Tibial nerve (tissue), 4 donors: Measurements from ENCODE around the gene FBLIM1. TPM values are rescaled to one million over a fixed set of nuclear protein-coding genes. Genes with fewer than 3 reads are reported as not detected.
A peak's percentile ranks its signal among the peaks of the same experiment; 100 is the strongest.

Experiments
- DNase-seq, 2 donors: peaks; one replicate each; pipeline ENCODE4 v3.0.0-alpha.2; 2019; ENCODE audit warnings: low spot score in 2 of 2
- H3K27ac ChIP-seq, 4 donors: fragments of 200-600 bp; sonication (generic) in 3 of 4; one replicate each; pipeline ENCODE4 v1.5.1; 2017 to 2019; ENCODE audit warnings: mild to moderate bottlenecking in 1 of 4
- H3K27me3 ChIP-seq, 2 donors: fragments of 200-600 bp; sonication (generic) in 1 of 2; one replicate each; pipeline versions ENCODE4 v1.5.1 to v1.6.0; 2017 to 2019
- H3K36me3 ChIP-seq, 3 donors: fragments of 200-600 bp; sonication (generic); one replicate each; pipeline ENCODE4 v1.5.1; 2018 to 2019
- H3K4me1 ChIP-seq, 4 donors: fragments of 200-600 bp; sonication (generic) in 3 of 4; one replicate each; pipeline ENCODE4 v1.5.1; 2017 to 2019
- H3K4me3 ChIP-seq, 4 donors: fragments of 200-600 bp; sonication (generic) in 3 of 4; one replicate each; pipeline ENCODE4 v1.5.1; 2017 to 2019; ENCODE audit warnings: mild to moderate bottlenecking in 1 of 4, moderate library complexity in 1 of 4
- H3K9me3 ChIP-seq, 4 donors: fragments of 200-600 bp; sonication (generic) in 3 of 4; one replicate each; pipeline ENCODE4 v1.5.1; 2017 to 2019
- EP300 ChIP-seq, 2 donors: sonication (generic); formaldehyde crosslinking; IDR thresholded peaks; one replicate each; pipeline ENCODE4 v1.6.1; 2017; ENCODE audit warnings: antibody characterized with exemption in 2 of 2, mild to moderate bottlenecking in 1 of 2
- POLR2A ChIP-seq, 2 donors: fragments of 450-650 bp; IDR thresholded peaks; one replicate each; pipeline ENCODE4 v1.6.1; 2017; ENCODE audit warnings: antibody characterized with exemption in 2 of 2, mild to moderate bottlenecking in 2 of 2, moderate library complexity in 2 of 2
- WGBS, 2 donors: methylation state at CpG; one replicate each; pipeline ENCODE4 v1.1.5; 2018; 5-methylcytosine and 5-hydroxymethylcytosine counted together
- total RNA-seq, 4 donors: library from RNA; depleted of rRNA; stranded (reverse); fragments of >200 nt; gene quantifications; one replicate each; pipeline ENCODE4 v1.1.0, GENCODE V29; 2016
- TF ChIP-seq, protein P1 (sequence below), 5 experiments: fragments of 200-600 bp in 3 of 5; fragments of 450-650 bp in 2 of 5; sonication (generic) in 3 of 5; IDR thresholded peaks; one replicate each; pipeline ENCODE4 v1.5.1; 2016 to 2019; ENCODE audit warnings: antibody characterized with exemption in 5 of 5, mild to moderate bottlenecking in 3 of 5, moderate library complexity in 2 of 5

The FBLIM1 gene
- total RNA-seq, 4 donors from 2014 or later: 33.3 to 46.5 (median 44.1) TPM

DNA sequence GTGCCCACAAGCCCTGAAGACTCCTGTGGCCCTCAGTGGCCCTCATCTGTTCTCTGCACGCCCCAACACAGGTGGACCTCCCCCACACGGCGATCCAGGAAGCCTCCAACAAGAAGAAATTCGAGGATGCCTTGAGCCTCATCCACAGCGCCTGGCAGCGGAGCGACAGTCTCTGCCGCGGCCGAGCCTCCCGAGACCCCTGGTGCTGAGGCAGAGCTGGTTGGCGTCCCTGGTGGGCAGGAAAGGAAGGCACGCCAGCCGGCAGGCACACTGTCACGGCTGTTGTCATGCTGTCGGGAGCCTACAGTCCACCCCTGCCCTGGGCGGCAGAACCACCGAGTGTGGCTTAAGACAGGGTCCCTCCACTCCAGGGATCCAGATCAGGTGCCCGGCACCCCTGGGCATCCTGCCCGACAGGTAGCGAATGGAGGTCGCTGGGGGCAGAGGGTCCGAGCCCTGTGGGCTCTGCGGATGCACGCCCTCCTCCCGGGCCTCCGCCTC lies 24.8 kb upstream of the FBLIM1 start:
- Histone ChIP-seq H3K36me3 (peaks cover 0 to 83% (median 35%) of the 10 kb centered on the region in 3 donors), H3K27me3 (no peaks in the 10 kb centered on the region), H3K4me3 (no peak overlapping the region), H3K27ac (peak overlapping the region in 1 of 4 donors; percentile 5), H3K9me3 (no peaks in the 10 kb centered on the region), H3K4me1 (peaks cover 0 to 35% (median 13%) of the 10 kb centered on the region in 4 donors)
- WGBS, 2 donors: 91 to 92% methylated on average over 12 to 22 of the region's 27 CpGs
- TF ChIP-seq POLR2A (IDR thresholded peaks at IDR 0.05) (no peak), EP300 (IDR thresholded peaks at IDR 0.05) (no peak)
- TF ChIP-seq, protein P1, sequence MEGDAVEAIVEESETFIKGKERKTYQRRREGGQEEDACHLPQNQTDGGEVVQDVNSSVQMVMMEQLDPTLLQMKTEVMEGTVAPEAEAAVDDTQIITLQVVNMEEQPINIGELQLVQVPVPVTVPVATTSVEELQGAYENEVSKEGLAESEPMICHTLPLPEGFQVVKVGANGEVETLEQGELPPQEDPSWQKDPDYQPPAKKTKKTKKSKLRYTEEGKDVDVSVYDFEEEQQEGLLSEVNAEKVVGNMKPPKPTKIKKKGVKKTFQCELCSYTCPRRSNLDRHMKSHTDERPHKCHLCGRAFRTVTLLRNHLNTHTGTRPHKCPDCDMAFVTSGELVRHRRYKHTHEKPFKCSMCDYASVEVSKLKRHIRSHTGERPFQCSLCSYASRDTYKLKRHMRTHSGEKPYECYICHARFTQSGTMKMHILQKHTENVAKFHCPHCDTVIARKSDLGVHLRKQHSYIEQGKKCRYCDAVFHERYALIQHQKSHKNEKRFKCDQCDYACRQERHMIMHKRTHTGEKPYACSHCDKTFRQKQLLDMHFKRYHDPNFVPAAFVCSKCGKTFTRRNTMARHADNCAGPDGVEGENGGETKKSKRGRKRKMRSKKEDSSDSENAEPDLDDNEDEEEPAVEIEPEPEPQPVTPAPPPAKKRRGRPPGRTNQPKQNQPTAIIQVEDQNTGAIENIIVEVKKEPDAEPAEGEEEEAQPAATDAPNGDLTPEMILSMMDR (IDR thresholded peaks at IDR 0.05): no peak
- no peak for DNase-seq

DNA sequence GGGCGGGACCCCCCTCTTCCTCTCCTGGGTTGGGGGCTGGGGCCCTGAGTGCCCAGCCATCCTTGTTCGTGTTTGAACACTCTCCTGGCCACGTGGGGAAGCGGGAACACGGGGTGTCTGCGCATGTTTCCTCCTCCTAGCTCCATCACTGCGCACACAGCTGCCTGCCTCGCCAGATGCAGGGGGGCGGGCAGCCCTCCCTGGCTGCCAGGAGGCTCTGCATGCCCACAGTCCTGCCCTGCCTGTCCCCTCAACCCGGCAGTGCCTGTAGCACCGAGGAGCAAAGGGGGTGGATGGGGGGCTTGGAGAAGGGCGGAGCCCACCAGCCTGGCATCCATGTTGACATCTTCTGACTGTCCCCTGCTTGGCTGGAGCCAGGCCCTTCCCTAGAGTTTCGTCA lies 24.3 kb upstream of the FBLIM1 start:
- Histone ChIP-seq H3K27ac (peak overlapping the region in 1 of 4 donors; percentile 82), H3K4me1 (peaks cover 0 to 35% (median 13%) of the 10 kb centered on the region in 4 donors), H3K9me3 (no peaks in the 10 kb centered on the region), H3K36me3 (peaks cover 0 to 83% (median 30%) of the 10 kb centered on the region in 3 donors), H3K27me3 (no peaks in the 10 kb centered on the region), H3K4me3 (no peak overlapping the region)
- 81 to 82% methylated on average over 12 to 13 of the region's 13 CpGs for WGBS, 2 donors
- DNase-seq: no peak
- TF ChIP-seq EP300 (IDR thresholded peaks at IDR 0.05) (no peak), POLR2A (IDR thresholded peaks at IDR 0.05) (no peak)
- TF ChIP-seq, protein P1 (IDR thresholded peaks at IDR 0.05): no peak

DNA sequence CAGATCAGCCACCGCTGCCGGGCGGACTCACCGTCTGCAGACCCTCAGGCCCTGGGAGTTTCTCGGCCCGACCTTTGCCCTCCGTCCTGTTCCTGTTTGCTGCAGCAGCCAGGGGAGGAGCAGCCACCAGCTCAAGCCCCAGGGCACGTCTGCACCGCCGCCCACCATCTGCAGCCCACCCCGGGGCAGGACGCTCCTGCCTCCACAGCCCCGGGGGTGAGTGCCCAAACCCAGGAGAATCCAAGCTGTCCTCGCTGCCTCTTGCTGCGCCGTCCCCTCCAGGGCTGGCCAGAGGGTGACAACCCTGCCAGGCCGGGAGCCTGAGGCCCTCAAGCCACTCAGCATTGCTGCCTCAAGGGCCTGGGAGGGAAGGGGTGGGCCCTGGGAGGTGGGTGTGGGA lies 23.7 kb upstream of the FBLIM1 start:
- Histone ChIP-seq H3K4me3 (no peak overlapping the region), H3K27ac (peak overlapping the region in 3 of 4 donors; percentile 71 to 82 (median 78)), H3K9me3 (no peaks in the 10 kb centered on the region), H3K27me3 (no peaks in the 10 kb centered on the region), H3K4me1 (peaks cover 0 to 35% (median 13%) of the 10 kb centered on the region in 4 donors), H3K36me3 (peaks cover 0 to 83% (median 26%) of the 10 kb centered on the region in 3 donors)
- whole genome bisulfite sequencing, 2 donors: 72 to 77% methylated on average over 14 to 17 of the region's 17 CpGs
- no peak for DNase-seq
- TF ChIP-seq POLR2A (IDR thresholded peaks at IDR 0.05): no peak
- TF ChIP-seq, protein P1 (IDR thresholded peaks at IDR 0.05): no peak

DNA sequence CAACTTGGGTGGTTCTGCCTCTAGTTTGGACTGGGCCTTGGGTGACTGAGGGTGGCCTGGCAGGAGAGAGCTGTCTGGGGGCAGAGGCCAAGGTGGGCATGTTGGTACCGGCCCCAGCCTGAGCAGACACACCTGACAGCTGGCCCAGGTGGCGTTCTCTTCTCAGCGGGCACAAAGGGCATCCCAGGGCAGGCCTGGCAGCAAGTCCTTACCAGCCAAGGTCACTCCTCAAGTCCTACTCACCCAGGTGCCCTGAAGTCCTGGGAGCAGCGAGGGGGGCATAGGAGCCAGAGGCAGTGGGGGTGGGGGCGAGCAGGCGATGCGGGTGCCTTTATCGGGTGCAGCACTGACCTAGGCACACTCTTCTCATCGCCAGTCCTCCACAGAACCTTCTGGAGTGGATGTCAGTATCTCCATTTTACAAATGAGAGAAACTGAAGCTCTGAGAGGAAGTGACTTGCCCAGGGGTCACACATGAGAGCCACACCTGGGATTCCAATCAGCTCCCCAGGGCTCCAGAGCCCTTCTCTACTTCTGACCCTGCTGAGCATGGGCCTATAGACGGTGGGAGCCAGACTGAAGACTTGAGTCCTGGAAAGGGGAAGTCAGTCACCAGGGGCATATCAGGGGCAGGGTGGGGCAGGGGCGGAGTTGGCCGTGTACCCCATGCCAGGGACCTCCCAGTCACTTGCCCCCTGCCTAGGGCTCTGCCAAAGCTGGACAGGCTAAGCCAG lies 23.1 kb upstream of the FBLIM1 start:
- TF ChIP-seq EP300 (IDR thresholded peaks at IDR 0.05): no peak
- TF ChIP-seq, protein P1 (IDR thresholded peaks at IDR 0.05): no peak
- no peak for TF ChIP-seq POLR2A (IDR thresholded peaks at IDR 0.05)
- peaks cover 0 to 35% (median 13%) of the 10 kb centered on the region in 4 donors for H3K4me1 ChIP-seq
- no peaks in the 10 kb centered on the region for H3K27me3 ChIP-seq
- DNase-seq: no peak
- WGBS, 2 donors: 84 to 94% methylated on average over 9 to 12 of the region's 12 CpGs
- no peak overlapping the region for H3K4me3 ChIP-seq
- no peaks in the 10 kb centered on the region for H3K9me3 ChIP-seq
- peak overlapping the region; percentile 71 to 82 (median 76) for H3K27ac ChIP-seq
- peaks cover 0 to 79% (median 26%) of the 10 kb centered on the region in 3 donors for H3K36me3 ChIP-seq
